Measurements from ENCODE around the gene STK11IP. TPM values are rescaled to one million over a fixed set of nuclear protein-coding genes. Genes with fewer than 3 reads are reported as not detected.

STK11IP gene
- total RNA-seq, 1 experiment from 2014 or later = 45.0 TPM

DNA sequence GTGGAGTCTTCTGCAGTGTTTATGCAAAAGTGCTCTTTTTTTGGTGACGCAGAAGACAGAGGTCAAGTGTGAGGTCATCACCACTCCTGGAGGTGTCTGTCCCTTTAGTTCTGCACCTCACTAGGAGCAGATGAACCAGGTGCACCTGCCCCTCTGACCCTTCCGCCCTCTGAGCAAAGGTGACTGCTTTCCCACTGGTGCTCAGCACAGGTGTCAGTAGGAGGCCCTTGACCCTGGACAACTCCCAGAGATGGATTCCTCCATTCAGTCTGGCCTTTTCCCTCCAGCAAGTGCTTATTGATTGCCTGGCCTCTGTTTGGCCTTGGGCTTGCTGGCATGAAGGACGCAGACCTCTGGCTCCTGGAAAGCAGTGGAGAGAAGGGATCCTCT, 21.1 kb downstream of the STK11IP start:
- H3K4me3 ChIP-seq (replicated peaks in 1 of 2; ENCODE audit: low read depth in 1 of 2, low read length in 2 of 2) = no peak overlapping the region
- no peak for DNase-seq (ENCODE audit: low read depth, low spot score)
- H3K27me3 ChIP-seq (ENCODE audit: insufficient read depth, low read length) = no peaks in the 10 kb centered on the region
- TF ChIP-seq MAX (IDR thresholded peaks at IDR 0.05) (no peak), TCF7L2 (IDR thresholded peaks at IDR 0.05; ENCODE audit: borderline replicate concordance, extremely low read depth, insufficient read depth, insufficient read length) (no peak), CEBPB (IDR thresholded peaks at IDR 0.05; ENCODE audit: low read depth) (no peak), EGR1 (IDR thresholded peaks at IDR 0.05; ENCODE audit: low read depth) (no peak), YY1 (IDR thresholded peaks at IDR 0.05; ENCODE audit: extremely low read depth, insufficient replicate concordance, low read depth, low read length) (no peak), ZNF274 (IDR thresholded peaks at IDR 0.05; ENCODE audit: low read depth, low read length) (no peak), JUND (IDR thresholded peaks at IDR 0.05) (no peak)
- TF ChIP-seq, protein P1, sequence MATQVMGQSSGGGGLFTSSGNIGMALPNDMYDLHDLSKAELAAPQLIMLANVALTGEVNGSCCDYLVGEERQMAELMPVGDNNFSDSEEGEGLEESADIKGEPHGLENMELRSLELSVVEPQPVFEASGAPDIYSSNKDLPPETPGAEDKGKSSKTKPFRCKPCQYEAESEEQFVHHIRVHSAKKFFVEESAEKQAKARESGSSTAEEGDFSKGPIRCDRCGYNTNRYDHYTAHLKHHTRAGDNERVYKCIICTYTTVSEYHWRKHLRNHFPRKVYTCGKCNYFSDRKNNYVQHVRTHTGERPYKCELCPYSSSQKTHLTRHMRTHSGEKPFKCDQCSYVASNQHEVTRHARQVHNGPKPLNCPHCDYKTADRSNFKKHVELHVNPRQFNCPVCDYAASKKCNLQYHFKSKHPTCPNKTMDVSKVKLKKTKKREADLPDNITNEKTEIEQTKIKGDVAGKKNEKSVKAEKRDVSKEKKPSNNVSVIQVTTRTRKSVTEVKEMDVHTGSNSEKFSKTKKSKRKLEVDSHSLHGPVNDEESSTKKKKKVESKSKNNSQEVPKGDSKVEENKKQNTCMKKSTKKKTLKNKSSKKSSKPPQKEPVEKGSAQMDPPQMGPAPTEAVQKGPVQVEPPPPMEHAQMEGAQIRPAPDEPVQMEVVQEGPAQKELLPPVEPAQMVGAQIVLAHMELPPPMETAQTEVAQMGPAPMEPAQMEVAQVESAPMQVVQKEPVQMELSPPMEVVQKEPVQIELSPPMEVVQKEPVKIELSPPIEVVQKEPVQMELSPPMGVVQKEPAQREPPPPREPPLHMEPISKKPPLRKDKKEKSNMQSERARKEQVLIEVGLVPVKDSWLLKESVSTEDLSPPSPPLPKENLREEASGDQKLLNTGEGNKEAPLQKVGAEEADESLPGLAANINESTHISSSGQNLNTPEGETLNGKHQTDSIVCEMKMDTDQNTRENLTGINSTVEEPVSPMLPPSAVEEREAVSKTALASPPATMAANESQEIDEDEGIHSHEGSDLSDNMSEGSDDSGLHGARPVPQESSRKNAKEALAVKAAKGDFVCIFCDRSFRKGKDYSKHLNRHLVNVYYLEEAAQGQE (IDR thresholded peaks at IDR 0.05; ENCODE audit: low read depth) = no peak
- no peak overlapping the region for H3K9ac ChIP-seq (ENCODE audit: low read length)
- H4K20me1 ChIP-seq (ENCODE audit: insufficient read depth) = no peaks in the 10 kb centered on the region
- POLR2A ChIA-PET = no interaction called here
- H3K4me1 ChIP-seq (ENCODE audit: control insufficient read depth in 1 of 2, insufficient read depth in 2 of 2, low read length in 2 of 2) = no peaks in the 10 kb centered on the region; a peak in 1 of 4 replicates
- H3K27ac ChIP-seq (ENCODE audit: low read depth, low read length) = no peak overlapping the region
- H3K9me3 ChIP-seq (ENCODE audit: control insufficient read depth in 1 of 2, insufficient read depth in 1 of 2, low read depth in 1 of 2, low read length in 2 of 2) = no peaks in the 10 kb centered on the region
- intact Hi-C loops (cut with micrococcal nuclease) = no loop called here
- H3K9me2 ChIP-seq (ENCODE audit: insufficient read depth) = no peaks in the 10 kb centered on the region
- no peak overlapping the region for H2AFZ ChIP-seq (ENCODE audit: low read depth, low read length, poor library complexity, severe bottlenecking)
- no TSS peak for BruUV-seq (replicated peaks)
- no peak overlapping the region for H3K4me2 ChIP-seq (ENCODE audit: low read length)
- ATAC-seq = no peak
- RAD21 ChIA-PET (ENCODE audit: low non-redundant PET in 1 of 2, low total read pairs in 2 of 2, uncharacterized antibody in 2 of 2, unreplicated experiment in 2 of 2) = no interaction called here
- H3K79me2 ChIP-seq (ENCODE audit: insufficient read depth, low read length) = no peaks in the 10 kb centered on the region
- CTCF ChIA-PET = interaction anchor here (0.6 kb wide), 1 partner anchor 275 kb away, joined by 3 read pairs; no protein-coding TSS in a partner anchor
- H3K36me3 ChIP-seq (ENCODE audit: control insufficient read depth in 1 of 2, insufficient read depth in 2 of 2, low read length in 2 of 2) = no peaks in the 10 kb centered on the region

Data from HCT116 (cell line).